Neural progenitor cell (in vitro differentiated cells): ENCODE data around the gene AUTS2.

ENCODE experiments used
- CTCF ChIP-seq: fragments of 200-600 bp; sonication (generic); IDR thresholded peaks from 2 replicates; pipeline ENCODE4 v1.5.1; 2017; ENCODE audit warnings: antibody characterized with exemption, mild to moderate bottlenecking
- EZH2 ChIP-seq: fragments of 200-600 bp; sonication (generic); IDR thresholded peaks from 2 replicates; pipeline ENCODE4 v1.6.1; 2017; ENCODE audit warnings: antibody characterized with exemption, mild to moderate bottlenecking, moderate library complexity

- TF ChIP-seq EZH2, result no peak
- no peak for TF ChIP-seq CTCF
Measured at GRCh38 chr7:70659263-70659662, 1061.0 kb downstream of the AUTS2 start.
